ENCODE results near the gene GNAZ. TPM values are rescaled to one million over a fixed set of nuclear protein-coding genes. Genes with fewer than 3 reads are reported as not detected.

The GNAZ gene
- total and polyA plus RNA-seq, 2 of the 8 experiments (the other 6 are each of a cell fraction or from before 2014, with no cell fraction given): 6.6 to 9.6 TPM

GRCh38 chr22:23130697-23131096, 60.4 kb downstream of the GNAZ start:
- Histone ChIP-seq H4K91ac (replicated peaks; ENCODE audit: insufficient read length, low read length) (no peak overlapping the region), H2AK5ac (ENCODE audit: low read depth, low read length) (no peak overlapping the region), H4K8ac (ENCODE audit: extremely low read depth, insufficient read depth, low read length) (no peak overlapping the region), H3K27me3 (replicated peaks in 1 of 4; ENCODE audit: control insufficient read depth in 3 of 4, extremely low read depth in 1 of 4, insufficient read depth in 3 of 4, low read length in 3 of 4) (peaks cover 0 to 5% (median 3%) of the 10 kb centered on the region in 4 experiments; a peak in 3 of 7 replicates), H3K23me2 (ENCODE audit: low read depth, low read length) (no peaks in the 10 kb centered on the region), H3K79me2 (ENCODE audit: control insufficient read depth in 1 of 2, insufficient read depth in 2 of 2, low read length in 2 of 2) (no peaks in the 10 kb centered on the region), H2BK15ac (ENCODE audit: low read length) (no peak overlapping the region), H2BK12ac (ENCODE audit: low read depth, low read length) (no peak overlapping the region), H3K27ac (ENCODE audit: low read depth, low read length) (no peak overlapping the region), H3K56ac (replicated peaks; ENCODE audit: insufficient read length, low read depth, low read length) (no peak overlapping the region), H2BK20ac (ENCODE audit: low read length) (no peak overlapping the region), H3K4me1 (replicated peaks in 1 of 4; ENCODE audit: control insufficient read depth in 3 of 4, insufficient read depth in 4 of 4, low read length in 3 of 4) (peaks cover 0 to 2% (median under 1%) of the 10 kb centered on the region in 4 experiments; a peak in 2 of 7 replicates), H3K9me3 (ENCODE audit: insufficient read depth in 2 of 2, low read depth in 1 of 2, low read length in 1 of 2) (no peaks in the 10 kb centered on the region), H3K23ac (ENCODE audit: insufficient read length) (no peak overlapping the region), H3K18ac (ENCODE audit: extremely low read depth, low read length) (no peak overlapping the region), H2BK5ac (ENCODE audit: low read depth, low read length) (no peak overlapping the region), H4K20me1 (replicated peaks in 1 of 2; ENCODE audit: control insufficient read depth in 1 of 2, insufficient read depth in 2 of 2, low read length in 2 of 2) (no peaks in the 10 kb centered on the region), H2AFZ (ENCODE audit: low read length) (no peak overlapping the region), H3K9ac (replicated peaks in 1 of 4; ENCODE audit: extremely low read depth in 1 of 4, low read depth in 3 of 4, low read length in 3 of 4) (no peak overlapping the region), H4K5ac (ENCODE audit: insufficient read length, low read depth, low read length) (no peak overlapping the region), H3K4me3 (ENCODE audit: extremely low read depth in 1 of 4, insufficient read depth in 2 of 4, low read depth in 3 of 4, low read length in 4 of 4) (no peak overlapping the region), H3K4ac (replicated peaks; ENCODE audit: insufficient read length, low read depth, low read length) (no peak overlapping the region), H3K36me3 (ENCODE audit: control insufficient read depth in 2 of 4, insufficient read depth in 4 of 4, low read length in 3 of 4) (no peaks in the 10 kb centered on the region), H3K14ac (ENCODE audit: insufficient read length) (no peak overlapping the region), H2BK120ac (replicated peaks; ENCODE audit: low read depth, low read length) (no peak overlapping the region), H3K79me1 (ENCODE audit: low read depth, low read length) (no peaks in the 10 kb centered on the region), H3K4me2 (ENCODE audit: insufficient read depth in 1 of 2, low read depth in 2 of 2, low read length in 2 of 2) (no peak overlapping the region)
- no peak for FAIRE-seq
- TF ChIP-seq BCL11A (IDR thresholded peaks at IDR 0.05; ENCODE audit: low read depth in 2 of 2, low read length in 2 of 2): no peak
- DNase-seq (ENCODE audit: low read depth in 1 of 2, low spot score in 2 of 2): no peak
- POLR2A ChIA-PET (ENCODE audit: partially characterized antibody): no interaction called here
- CTCF ChIA-PET (ENCODE audit: partially characterized antibody): interaction anchor here (1.7 to 24.3 kb wide), 3 partner anchors 11 to 173 kb away, joined by 8 to 384 read pairs (median 9); partner anchors contain the start of gene RSPH14
- 88% methylated on average over 3 of the region's 3 CpGs; no CpG with 5 or more reads in 1 of the 2 experiments for WGBS, 2 experiments (ENCODE audit: extremely low coverage in 1 of 2, insufficient coverage in 1 of 2, insufficient read length in 1 of 2, insufficient replicate concordance in 2 of 2, low coverage in 1 of 2, low lambda C conversion rate in 2 of 2, missing lambda C conversion rate in 1 of 2)
